ENCODE results near the gene ADISSP. TPM values are rescaled to one million over a fixed set of nuclear protein-coding genes. Genes with fewer than 3 reads are reported as not detected.

The ADISSP gene
- total and polyA plus RNA-seq, 2 experiments from 2014 or later, result 86.6 to 126 TPM

- no peaks in the 10 kb centered on the region; the same call in 2 of the 3 replicates for H3K9me3 Mint-ChIP-seq
- Histone ChIP-seq H3K27me3 (ENCODE audit: insufficient read depth) (no peaks in the 10 kb centered on the region), H3K4me3 (no peak overlapping the region), H3K9me2 (ENCODE audit: insufficient read depth) (no peaks in the 10 kb centered on the region), H2AFZ (no peak overlapping the region), H3F3A (replicated peaks; ENCODE audit: low read depth) (peaks cover 14% of the 10 kb centered on the region), H3K4me2 (no peak overlapping the region), H4K20me1 (replicated peaks; ENCODE audit: insufficient read depth) (no peaks in the 10 kb centered on the region; the same call in 1 of the 2 replicates), H3K79me2 (replicated peaks; ENCODE audit: insufficient read depth) (no peaks in the 10 kb centered on the region), H3K27ac (ENCODE audit: low read depth) (no peak overlapping the region), H3K36me3 (ENCODE audit: insufficient read depth) (no peaks in the 10 kb centered on the region), H3K4me1 (ENCODE audit: insufficient read depth) (peaks cover 40% of the 10 kb centered on the region)
- H3K27me3 Mint-ChIP-seq (ENCODE audit: insufficient read depth, low read depth, poor library complexity), result peaks cover 24% of the 10 kb centered on the region
- TF ChIP-seq, protein P1, sequence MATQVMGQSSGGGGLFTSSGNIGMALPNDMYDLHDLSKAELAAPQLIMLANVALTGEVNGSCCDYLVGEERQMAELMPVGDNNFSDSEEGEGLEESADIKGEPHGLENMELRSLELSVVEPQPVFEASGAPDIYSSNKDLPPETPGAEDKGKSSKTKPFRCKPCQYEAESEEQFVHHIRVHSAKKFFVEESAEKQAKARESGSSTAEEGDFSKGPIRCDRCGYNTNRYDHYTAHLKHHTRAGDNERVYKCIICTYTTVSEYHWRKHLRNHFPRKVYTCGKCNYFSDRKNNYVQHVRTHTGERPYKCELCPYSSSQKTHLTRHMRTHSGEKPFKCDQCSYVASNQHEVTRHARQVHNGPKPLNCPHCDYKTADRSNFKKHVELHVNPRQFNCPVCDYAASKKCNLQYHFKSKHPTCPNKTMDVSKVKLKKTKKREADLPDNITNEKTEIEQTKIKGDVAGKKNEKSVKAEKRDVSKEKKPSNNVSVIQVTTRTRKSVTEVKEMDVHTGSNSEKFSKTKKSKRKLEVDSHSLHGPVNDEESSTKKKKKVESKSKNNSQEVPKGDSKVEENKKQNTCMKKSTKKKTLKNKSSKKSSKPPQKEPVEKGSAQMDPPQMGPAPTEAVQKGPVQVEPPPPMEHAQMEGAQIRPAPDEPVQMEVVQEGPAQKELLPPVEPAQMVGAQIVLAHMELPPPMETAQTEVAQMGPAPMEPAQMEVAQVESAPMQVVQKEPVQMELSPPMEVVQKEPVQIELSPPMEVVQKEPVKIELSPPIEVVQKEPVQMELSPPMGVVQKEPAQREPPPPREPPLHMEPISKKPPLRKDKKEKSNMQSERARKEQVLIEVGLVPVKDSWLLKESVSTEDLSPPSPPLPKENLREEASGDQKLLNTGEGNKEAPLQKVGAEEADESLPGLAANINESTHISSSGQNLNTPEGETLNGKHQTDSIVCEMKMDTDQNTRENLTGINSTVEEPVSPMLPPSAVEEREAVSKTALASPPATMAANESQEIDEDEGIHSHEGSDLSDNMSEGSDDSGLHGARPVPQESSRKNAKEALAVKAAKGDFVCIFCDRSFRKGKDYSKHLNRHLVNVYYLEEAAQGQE (IDR thresholded peaks at IDR 0.05; ENCODE audit: unreplicated experiment), result no peak
- TF ChIP-seq NANOG (IDR thresholded peaks at IDR 0.05; ENCODE audit: borderline replicate concordance), result no peak
- no peak for DNase-seq (ENCODE audit: low spot score)
- peaks cover 54% of the 10 kb centered on the region for H3K4me1 Mint-ChIP-seq
- no peak overlapping the region for H3K4me3 Mint-ChIP-seq
- ATAC-seq, result no peak
- H3K27ac Mint-ChIP-seq, result no peak overlapping the region
- peaks cover 57% of the 10 kb centered on the region for H3K36me3 Mint-ChIP-seq (ENCODE audit: low read depth)
Measured at GRCh38 chr20:3803289-3803688, 35.7 kb upstream of the ADISSP start.

DNA sequence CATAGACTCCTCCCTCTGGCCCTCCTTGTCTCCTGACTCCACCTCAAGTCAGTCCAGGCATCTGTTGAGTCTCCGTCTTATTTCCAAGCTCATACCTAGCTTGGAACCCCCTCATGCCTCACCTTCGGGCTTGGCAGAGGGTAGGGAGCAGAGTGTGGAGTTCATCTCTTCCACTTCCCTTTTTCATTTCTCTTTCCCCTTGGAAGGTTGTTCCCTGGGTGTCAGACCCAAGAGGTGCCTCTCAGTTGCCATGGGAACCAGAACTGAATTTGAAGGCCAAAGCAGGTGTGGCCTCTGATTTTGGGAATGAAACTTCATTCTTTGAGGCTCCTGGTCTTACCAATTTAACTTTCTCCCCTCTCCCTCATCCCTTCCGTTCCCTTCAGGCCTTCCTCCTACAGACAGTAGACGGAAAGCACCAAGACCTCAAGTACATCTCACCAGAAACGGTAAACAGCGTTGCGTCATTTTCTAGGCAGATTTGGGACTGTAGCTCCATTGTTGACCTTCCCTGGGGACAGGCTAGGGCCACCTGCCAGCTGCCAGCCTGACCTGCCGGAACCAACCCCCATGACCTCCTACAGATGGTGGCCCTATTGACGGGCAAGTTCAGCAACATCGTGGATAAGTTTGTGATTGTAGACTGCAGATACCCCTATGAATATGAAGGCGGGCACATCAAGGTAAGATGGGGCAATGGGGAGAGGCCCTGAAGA lies 35.1 kb upstream of the ADISSP start:
- H3K27ac Mint-ChIP-seq, result no peak overlapping the region
- no peak for TF ChIP-seq CREB1 (CRISPR knock-in tag; IDR thresholded peaks at IDR 0.05; ENCODE audit: low read depth)
- no peak for TF ChIP-seq ETS1 (IDR thresholded peaks at IDR 0.05)
- no peak for TF ChIP-seq EZH2 (IDR thresholded peaks at IDR 0.05; ENCODE audit: low read depth, unreplicated experiment)
- no peak for TF ChIP-seq ZNF114 (CRISPR knock-in tag; IDR thresholded peaks at IDR 0.05)
- TF ChIP-seq ZNF462 (CRISPR knock-in tag; IDR thresholded peaks at IDR 0.05), result no peak
- no peak for TF ChIP-seq EZH2phosphoT487 (IDR thresholded peaks at IDR 0.05; ENCODE audit: unreplicated experiment)
- no peak for TF ChIP-seq POLR2AphosphoS5 (IDR thresholded peaks at IDR 0.05; ENCODE audit: low read depth)
- TF ChIP-seq JUNB (IDR thresholded peaks at IDR 0.05; ENCODE audit: unreplicated experiment), result no peak
- Histone ChIP-seq H3K36me3 (ENCODE audit: insufficient read depth) (no peaks in the 10 kb centered on the region), H3K4me3 (no peak overlapping the region), H3K27ac (ENCODE audit: low read depth) (no peak overlapping the region), H2AFZ (no peak overlapping the region), H3K4me2 (no peak overlapping the region), H3K27me3 (ENCODE audit: insufficient read depth) (no peaks in the 10 kb centered on the region), H3K79me2 (replicated peaks; ENCODE audit: insufficient read depth) (no peaks in the 10 kb centered on the region), H3K4me1 (ENCODE audit: insufficient read depth) (peaks cover 41% of the 10 kb centered on the region), H3F3A (replicated peaks; ENCODE audit: low read depth) (peaks cover 14% of the 10 kb centered on the region), H3K9me2 (ENCODE audit: insufficient read depth) (no peaks in the 10 kb centered on the region), H4K20me1 (replicated peaks; ENCODE audit: insufficient read depth) (no peaks in the 10 kb centered on the region; the same call in 1 of the 2 replicates)
- DNase-seq (ENCODE audit: low spot score) (no peak), ATAC-seq (no peak)
- no peak overlapping the region; the same call in 2 of the 3 replicates for H3K4me3 Mint-ChIP-seq
- peaks cover 54% of the 10 kb centered on the region for H3K4me1 Mint-ChIP-seq
- peaks cover 28% of the 10 kb centered on the region for H3K27me3 Mint-ChIP-seq (ENCODE audit: insufficient read depth, low read depth, poor library complexity)
- H3K9me3 Mint-ChIP-seq, result no peaks in the 10 kb centered on the region; the same call in 2 of the 3 replicates
- peaks cover 57% of the 10 kb centered on the region for H3K36me3 Mint-ChIP-seq (ENCODE audit: low read depth)

Measured in GM23338 (cell line).